Hepatocyte (in vitro differentiated cells): ENCODE data around the gene ZHX3.

ENCODE experiments used
- EZH2 ChIP-seq: fragments of 200-600 bp; sonication (generic); IDR thresholded peaks from 2 replicates; pipeline ENCODE4 v1.6.1; 2016; ENCODE audit warnings: antibody characterized with exemption, mild to moderate bottlenecking, borderline replicate concordance
- TF ChIP-seq, protein P1 (sequence below): fragments of 200-600 bp; sonication (generic); IDR thresholded peaks from 2 replicates; pipeline ENCODE4 v1.5.1; 2016; ENCODE audit warnings: antibody characterized with exemption, mild to moderate bottlenecking; ENCODE audit not compliant: poor library complexity

DNA sequence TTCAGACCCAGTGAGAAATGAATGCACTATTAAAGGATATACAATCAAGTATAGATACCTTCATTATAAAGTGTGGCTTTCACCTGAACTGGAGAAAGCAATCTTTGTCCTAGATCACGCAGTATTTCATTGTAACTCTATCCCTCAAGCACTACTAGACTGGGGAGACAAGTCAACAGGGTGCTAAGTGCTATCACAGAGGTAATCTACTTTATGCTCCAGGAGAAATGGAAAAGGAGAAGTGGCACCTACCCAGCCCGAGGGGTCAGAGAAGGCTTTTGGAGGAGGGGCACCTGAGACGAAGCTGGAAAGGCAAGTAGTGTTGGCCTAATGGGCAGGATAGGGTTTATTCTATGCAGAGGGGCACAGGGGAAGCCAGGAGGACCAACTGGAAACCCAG lies 17.1 kb downstream of the ZHX3 start:
- TF ChIP-seq, protein P1, sequence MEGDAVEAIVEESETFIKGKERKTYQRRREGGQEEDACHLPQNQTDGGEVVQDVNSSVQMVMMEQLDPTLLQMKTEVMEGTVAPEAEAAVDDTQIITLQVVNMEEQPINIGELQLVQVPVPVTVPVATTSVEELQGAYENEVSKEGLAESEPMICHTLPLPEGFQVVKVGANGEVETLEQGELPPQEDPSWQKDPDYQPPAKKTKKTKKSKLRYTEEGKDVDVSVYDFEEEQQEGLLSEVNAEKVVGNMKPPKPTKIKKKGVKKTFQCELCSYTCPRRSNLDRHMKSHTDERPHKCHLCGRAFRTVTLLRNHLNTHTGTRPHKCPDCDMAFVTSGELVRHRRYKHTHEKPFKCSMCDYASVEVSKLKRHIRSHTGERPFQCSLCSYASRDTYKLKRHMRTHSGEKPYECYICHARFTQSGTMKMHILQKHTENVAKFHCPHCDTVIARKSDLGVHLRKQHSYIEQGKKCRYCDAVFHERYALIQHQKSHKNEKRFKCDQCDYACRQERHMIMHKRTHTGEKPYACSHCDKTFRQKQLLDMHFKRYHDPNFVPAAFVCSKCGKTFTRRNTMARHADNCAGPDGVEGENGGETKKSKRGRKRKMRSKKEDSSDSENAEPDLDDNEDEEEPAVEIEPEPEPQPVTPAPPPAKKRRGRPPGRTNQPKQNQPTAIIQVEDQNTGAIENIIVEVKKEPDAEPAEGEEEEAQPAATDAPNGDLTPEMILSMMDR: no peak
- TF ChIP-seq EZH2: no peak
